AG04449 (cell line): ENCODE results near the gene KIF1B.
"Not testable (repeated sequence)": the region's sequence is repeated elsewhere in the genome, so short reads cannot be mapped to it uniquely, and the experiment has no call there.

ENCODE experiments used
- CTCF ChIA-PET: fragments of 350-600 bp; formaldehyde crosslinking; extraction: SDS; loops from one replicate; lab custom pipeline; 2021; ENCODE audit warnings: antibody characterized with exemption; lab: Yijun Ruan, JAX
- POLR2A ChIA-PET: fragments of 400-600, 350-600 bp; formaldehyde crosslinking; extraction: SDS; loops from one replicate; lab custom pipeline; 2020; ENCODE audit warnings: antibody characterized with exemption, inconsistent platforms; lab: Yijun Ruan, JAX
- DNase-seq: peaks from one replicate; pipeline ENCODE4 v3.0.0-alpha.2; 2010; ENCODE audit warnings: low read depth, low spot score
- H3K4me3 ChIP-seq: 2 replicates; pipeline ENCODE4 v1.5.1; 2011; ENCODE audit warnings: low read depth, mild to moderate bottlenecking, control low read depth, low read length
- TF ChIP-seq, protein P1 (sequence below): IDR thresholded peaks from one replicate; pipeline ENCODE4 v1.5.1; 2011; ENCODE audit warnings: mild to moderate bottlenecking, moderate library complexity, low read length, control low read depth, inconsistent platforms; ENCODE audit not compliant: insufficient read depth; ENCODE audit errors: missing control alignments

The KIF1B gene

GRCh38 chr1:10400013-10400412 is 189.6 kb downstream of the KIF1B start:
- TF ChIP-seq, protein P1, sequence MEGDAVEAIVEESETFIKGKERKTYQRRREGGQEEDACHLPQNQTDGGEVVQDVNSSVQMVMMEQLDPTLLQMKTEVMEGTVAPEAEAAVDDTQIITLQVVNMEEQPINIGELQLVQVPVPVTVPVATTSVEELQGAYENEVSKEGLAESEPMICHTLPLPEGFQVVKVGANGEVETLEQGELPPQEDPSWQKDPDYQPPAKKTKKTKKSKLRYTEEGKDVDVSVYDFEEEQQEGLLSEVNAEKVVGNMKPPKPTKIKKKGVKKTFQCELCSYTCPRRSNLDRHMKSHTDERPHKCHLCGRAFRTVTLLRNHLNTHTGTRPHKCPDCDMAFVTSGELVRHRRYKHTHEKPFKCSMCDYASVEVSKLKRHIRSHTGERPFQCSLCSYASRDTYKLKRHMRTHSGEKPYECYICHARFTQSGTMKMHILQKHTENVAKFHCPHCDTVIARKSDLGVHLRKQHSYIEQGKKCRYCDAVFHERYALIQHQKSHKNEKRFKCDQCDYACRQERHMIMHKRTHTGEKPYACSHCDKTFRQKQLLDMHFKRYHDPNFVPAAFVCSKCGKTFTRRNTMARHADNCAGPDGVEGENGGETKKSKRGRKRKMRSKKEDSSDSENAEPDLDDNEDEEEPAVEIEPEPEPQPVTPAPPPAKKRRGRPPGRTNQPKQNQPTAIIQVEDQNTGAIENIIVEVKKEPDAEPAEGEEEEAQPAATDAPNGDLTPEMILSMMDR = no peak
- peak overlapping the region; percentile 90 for H3K4me3 ChIP-seq
- ChIA-PET CTCF (interaction anchor here (0.7 to 4.6 kb wide), 9 partner anchors 9 to 94 kb away, joined by 3 to 25 read pairs (median 7); partner anchors contain the start of gene CENPS), POLR2A (interaction anchor here (1.0 to 2.7 kb wide), 2 partner anchors 12 to 37 kb away, joined by 3 to 23 read pairs; no protein-coding TSS in a partner anchor)
- DNase-seq = no peak

DNA sequence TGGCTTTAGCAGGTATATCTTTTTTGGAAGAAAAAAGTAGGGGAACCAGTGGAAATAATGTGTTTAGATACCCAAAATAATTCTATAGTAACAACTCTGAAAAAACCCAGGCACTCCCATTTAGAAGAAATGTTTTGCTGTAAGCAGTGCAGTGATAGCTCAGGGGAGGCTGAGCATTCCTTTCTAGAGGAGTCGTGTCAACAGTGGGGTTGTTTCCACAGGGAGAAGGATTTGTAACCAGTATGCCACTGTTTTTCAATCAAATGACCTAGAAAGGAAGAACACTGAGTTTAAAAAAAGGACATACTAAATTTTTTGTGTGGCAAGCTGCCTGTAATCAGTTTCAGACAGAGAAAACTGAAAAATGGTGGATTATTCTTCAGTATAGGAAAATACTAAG is 190.9 kb downstream of the KIF1B start:
- POLR2A ChIA-PET = interaction anchor here (0.5 kb wide), 1 partner anchor 14 kb away, joined by 4 read pairs; no protein-coding TSS in a partner anchor
- H3K4me3 ChIP-seq = no peak overlapping the region; the same call in 1 of the 2 replicates
- TF ChIP-seq, protein P1 = no peak

DNA sequence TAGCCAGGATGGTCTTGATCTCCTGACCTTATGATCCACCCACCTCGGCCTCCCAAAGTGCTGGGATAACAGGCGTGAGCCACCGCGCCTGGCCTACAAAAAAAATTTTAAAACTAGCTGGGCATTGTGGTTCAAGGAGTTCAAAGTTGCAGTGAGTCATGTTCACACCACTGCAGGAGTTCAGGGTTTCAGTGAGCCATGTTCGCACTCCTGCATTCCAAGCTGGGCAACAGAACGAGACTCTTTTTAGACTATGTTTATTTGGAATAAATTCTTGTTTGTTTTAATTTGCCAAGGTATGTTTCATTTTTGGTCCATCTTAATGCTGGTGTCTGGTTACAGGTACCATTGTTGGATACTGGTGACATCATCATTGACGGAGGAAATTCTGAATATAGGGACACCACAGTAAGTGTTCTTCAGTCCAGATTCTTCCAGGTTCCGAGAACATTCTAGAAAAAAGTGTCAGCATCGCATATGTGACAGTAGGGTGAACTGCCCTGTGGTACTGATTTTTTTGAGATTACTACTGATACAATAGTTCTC is 192.4 kb downstream of the KIF1B start:
- no peak for DNase-seq
- ChIA-PET CTCF (interaction anchor here (1.4 to 4.6 kb wide), 2 partner anchors 25 to 27 kb away, joined by 9 to 25 read pairs; partner anchors contain the start of gene CENPS), POLR2A (no interaction called here)

More for the DNA sequence above, 190.9 kb downstream of the KIF1B start:
- CTCF ChIA-PET = interaction anchor here (1.0 to 4.6 kb wide), 5 partner anchors 7 to 35 kb away, joined by 3 to 25 read pairs (median 18); partner anchors contain the start of gene CENPS
- no peak for DNase-seq

GRCh38 chr1:10407201-10407600 is 196.8 kb downstream of the KIF1B start:
- CTCF ChIA-PET = interaction anchor here (1.2 to 3.6 kb wide), 2 partner anchors 23 to 30 kb away, joined by 4 to 14 read pairs; partner anchors contain the start of gene CENPS
- POLR2A ChIA-PET = no interaction called here
- TF ChIP-seq, protein P1 = no peak
- no peak for DNase-seq
- no peak overlapping the region for H3K4me3 ChIP-seq

More for the DNA sequence above, 192.4 kb downstream of the KIF1B start:
- TF ChIP-seq, protein P1 = no peak
- H3K4me3 ChIP-seq = no peak overlapping the region

DNA sequence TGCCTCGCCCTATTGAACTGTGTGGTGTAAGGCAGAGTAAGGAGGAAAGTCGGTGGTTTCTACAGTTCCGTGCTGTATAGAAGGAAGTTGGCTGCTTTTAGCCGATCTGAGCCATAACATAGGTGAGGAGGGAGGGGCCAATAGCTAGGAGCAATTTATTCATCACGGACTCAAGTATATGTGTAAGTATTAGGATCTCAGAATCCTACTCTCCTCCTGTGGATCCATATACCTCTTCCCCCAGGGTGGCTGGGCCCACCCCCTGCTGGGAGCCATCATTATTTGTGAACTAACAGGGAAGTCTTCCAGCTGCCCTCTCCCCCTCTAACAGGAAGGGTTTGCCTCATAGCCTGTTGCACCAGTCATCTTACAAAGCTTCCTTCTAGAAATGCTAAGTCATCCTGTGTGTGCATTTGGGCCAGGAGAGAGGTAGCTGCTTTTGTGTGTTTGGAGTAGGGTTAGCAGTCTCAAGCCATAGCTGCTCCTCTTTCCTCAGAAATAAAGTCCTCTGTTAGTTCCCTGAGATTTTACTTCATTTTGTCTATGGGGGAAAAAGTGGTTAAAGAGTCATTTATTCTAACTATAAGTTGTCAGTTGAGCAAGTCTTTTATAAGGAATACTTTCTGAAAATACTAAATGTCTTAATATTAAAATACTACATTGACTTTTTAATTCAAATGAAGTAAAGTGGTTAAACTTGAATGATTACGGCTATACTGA is 205.0 kb downstream of the KIF1B start:
- TF ChIP-seq, protein P1 = no peak
- DNase-seq = peak; percentile 65
- ChIA-PET CTCF (interaction anchor here (1.2 to 2.6 kb wide), 6 partner anchors 11 to 78 kb away, joined by 3 to 16 read pairs (median 6); partner anchors contain the start of gene CENPS), POLR2A (interaction anchor here (0.8 to 1.8 kb wide), 4 partner anchors 14 to 38 kb away, joined by 3 to 4 read pairs (median 4); partner anchors contain the start of gene PGD)
- no peak overlapping the region for H3K4me3 ChIP-seq

DNA sequence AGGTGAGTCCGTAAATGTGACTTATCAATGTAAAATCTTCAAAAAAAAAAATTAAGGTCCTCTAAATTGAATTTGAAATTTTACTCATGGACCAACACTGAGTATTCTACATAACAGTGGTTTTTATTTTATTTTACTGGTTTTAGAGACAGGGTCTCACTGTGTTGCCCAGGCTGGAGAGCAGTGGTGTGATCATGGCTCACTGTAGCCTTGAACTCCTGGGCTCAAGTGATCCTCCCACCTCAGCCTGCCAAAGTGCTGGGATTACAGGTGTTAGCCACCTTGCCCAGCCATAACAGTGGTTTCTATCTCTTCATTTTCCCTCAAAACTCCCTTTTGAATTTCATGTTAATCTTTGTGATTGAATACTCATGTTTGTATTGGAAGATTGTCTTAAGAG is 205.6 kb downstream of the KIF1B start:
- ChIA-PET CTCF (interaction anchor here (1.2 to 2.6 kb wide), 7 partner anchors 11 to 78 kb away, joined by 3 to 16 read pairs (median 6); partner anchors contain the start of gene CENPS), POLR2A (interaction anchor here (0.8 to 1.8 kb wide), 3 partner anchors 15 to 39 kb away, joined by 3 to 4 read pairs (median 3); partner anchors contain the start of gene PGD)
- DNase-seq, H3K4me3 ChIP-seq: not testable (repeated sequence)

- DNase-seq, H3K4me3 ChIP-seq: not testable (repeated sequence)
- POLR2A ChIA-PET = interaction anchor here (0.6 kb wide), 1 partner anchor 34 kb away, joined by 4 read pairs; no protein-coding TSS in a partner anchor
- CTCF ChIA-PET = interaction anchor here (4.6 kb wide), 1 partner anchor 11 kb away, joined by 42 read pairs; the partner anchor contains the start of gene CENPS
Measured at GRCh38 chr1:10418741-10419140, 208.4 kb downstream of the KIF1B start.
